Stomach (tissue), 4 donors: ENCODE measurements around the gene IFI27L1.

Experiments
- POLR2A ChIP-seq, 4 donors: fragments of 450-650 bp; IDR thresholded peaks; one replicate each; pipeline ENCODE4 v1.6.1; 2016; ENCODE audit warnings: antibody characterized with exemption in 4 of 4, control low read depth in 2 of 4, mild to moderate bottlenecking in 1 of 4, moderate library complexity in 1 of 4
- POLR2AphosphoS5 ChIP-seq, 3 donors: sonication (generic); formaldehyde crosslinking; IDR thresholded peaks; one replicate each; pipeline ENCODE4 v1.6.1; 2016; ENCODE audit warnings: antibody characterized with exemption in 3 of 3
- TF ChIP-seq, protein P1 (sequence below), 7 experiments: fragments of 450-650 bp in 4 of 7; fragments of 200-600 bp in 3 of 7; sonication (generic) in 3 of 7; IDR thresholded peaks; one replicate each; pipeline ENCODE4 v1.5.1; 2016 to 2019; ENCODE audit warnings: antibody characterized with exemption in 7 of 7, control low read depth in 2 of 7, mild to moderate bottlenecking in 1 of 7

DNA sequence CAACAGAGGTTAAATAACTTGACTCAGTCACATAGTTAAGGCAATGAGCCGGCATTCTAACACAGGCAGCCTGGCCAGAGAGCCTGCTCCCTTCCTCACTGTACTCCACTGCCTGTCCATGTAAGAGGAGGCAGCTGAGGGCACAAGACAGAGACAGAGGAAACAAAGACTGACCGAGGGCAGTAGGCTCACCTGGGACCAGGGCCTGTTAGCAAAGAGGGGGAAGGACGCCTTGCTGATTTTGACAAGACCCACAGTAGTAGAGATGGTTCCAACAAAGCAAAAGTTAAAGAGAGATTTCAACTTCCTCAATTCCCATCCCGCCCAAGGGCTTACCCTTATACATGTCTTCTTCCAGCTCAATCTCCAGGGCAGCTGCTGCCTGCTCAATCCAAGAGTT is 28.4 kb upstream of the IFI27L1 start:
- TF ChIP-seq POLR2A (IDR thresholded peaks at IDR 0.05) (no peak), POLR2AphosphoS5 (IDR thresholded peaks at IDR 0.05) (no peak)
- TF ChIP-seq, protein P1, sequence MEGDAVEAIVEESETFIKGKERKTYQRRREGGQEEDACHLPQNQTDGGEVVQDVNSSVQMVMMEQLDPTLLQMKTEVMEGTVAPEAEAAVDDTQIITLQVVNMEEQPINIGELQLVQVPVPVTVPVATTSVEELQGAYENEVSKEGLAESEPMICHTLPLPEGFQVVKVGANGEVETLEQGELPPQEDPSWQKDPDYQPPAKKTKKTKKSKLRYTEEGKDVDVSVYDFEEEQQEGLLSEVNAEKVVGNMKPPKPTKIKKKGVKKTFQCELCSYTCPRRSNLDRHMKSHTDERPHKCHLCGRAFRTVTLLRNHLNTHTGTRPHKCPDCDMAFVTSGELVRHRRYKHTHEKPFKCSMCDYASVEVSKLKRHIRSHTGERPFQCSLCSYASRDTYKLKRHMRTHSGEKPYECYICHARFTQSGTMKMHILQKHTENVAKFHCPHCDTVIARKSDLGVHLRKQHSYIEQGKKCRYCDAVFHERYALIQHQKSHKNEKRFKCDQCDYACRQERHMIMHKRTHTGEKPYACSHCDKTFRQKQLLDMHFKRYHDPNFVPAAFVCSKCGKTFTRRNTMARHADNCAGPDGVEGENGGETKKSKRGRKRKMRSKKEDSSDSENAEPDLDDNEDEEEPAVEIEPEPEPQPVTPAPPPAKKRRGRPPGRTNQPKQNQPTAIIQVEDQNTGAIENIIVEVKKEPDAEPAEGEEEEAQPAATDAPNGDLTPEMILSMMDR (IDR thresholded peaks at IDR 0.05), result no peak
